Coronary artery (tissue), 2 donors: ENCODE results near the gene WBP2NL.

ENCODE experiments used
- DNase-seq: peaks from one replicate; pipeline ENCODE4 v3.0.0-alpha.2; 2017; ENCODE audit warnings: low spot score
- H3K27ac ChIP-seq, 2 donors: fragments of 200-600 bp; sonication (generic); one replicate each; pipeline ENCODE4 v1.5.1; 2016 to 2019
- H3K4me3 ChIP-seq: fragments of 200-600 bp; sonication (generic); 2 replicates; pipeline ENCODE4 v1.5.1; 2016; ENCODE audit warnings: mild to moderate bottlenecking, moderate library complexity
- CTCF ChIP-seq: fragments of 200-600 bp; sonication (generic); IDR thresholded peaks from one replicate; pipeline ENCODE4 v1.5.1; 2019; ENCODE audit warnings: antibody characterized with exemption

WBP2NL gene

GRCh38 chr22:41992496-41992895 lies 6.1 kb upstream of the WBP2NL start:
- H3K27ac ChIP-seq: no peak overlapping the region
- DNase-seq: no peak
- no peak for TF ChIP-seq CTCF

DNA sequence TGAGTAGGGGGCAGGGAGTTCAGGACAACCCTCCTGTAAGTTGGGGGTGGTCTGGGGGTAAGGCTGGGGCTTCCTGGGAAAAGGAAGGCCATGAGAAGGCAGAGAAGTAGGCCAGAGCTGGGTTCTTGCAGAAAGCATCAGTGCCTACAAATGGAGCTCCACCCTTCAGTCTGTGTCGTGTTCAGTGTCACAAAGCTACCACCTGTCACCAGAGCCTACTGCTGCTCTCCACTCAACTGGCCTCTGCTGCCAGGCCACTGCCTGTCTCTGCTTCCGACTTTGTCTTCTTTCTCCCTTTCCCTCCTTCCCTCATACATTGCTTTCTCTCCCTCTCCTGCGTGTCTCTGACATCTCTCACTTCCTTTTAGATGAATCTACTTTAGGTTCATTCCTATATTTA lies 3.4 kb upstream of the WBP2NL start:
- DNase-seq: no peak
- TF ChIP-seq CTCF: no peak
- Histone ChIP-seq H3K4me3 (no peak overlapping the region), H3K27ac (no peak overlapping the region)

More at GRCh38 chr22:41992496-41992895, 6.1 kb upstream of the WBP2NL start:
- no peak overlapping the region for H3K4me3 ChIP-seq

DNA sequence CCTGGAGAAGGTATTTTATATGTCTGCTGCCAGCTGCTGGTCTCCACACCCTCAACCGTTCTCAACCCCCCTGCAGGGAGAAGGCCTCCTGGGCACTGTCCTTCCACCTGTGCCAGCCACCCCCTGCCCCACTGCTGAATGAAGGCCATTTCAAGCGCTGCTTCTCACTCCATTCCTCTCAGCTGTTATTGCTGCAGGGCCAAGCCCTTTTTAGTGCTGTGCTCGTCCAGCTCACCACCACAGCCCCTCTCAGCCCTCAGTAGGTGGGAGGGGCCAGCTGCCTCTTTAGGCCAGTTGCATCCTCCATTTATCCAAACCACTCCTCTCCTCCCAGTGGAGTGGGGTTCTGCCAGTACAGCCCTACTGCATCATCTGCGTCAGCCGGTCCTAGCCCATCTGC lies 1.8 kb upstream of the WBP2NL start:
- no peak for DNase-seq
- TF ChIP-seq CTCF: no peak
- H3K27ac ChIP-seq: no peak overlapping the region
- H3K4me3 ChIP-seq: no peak overlapping the region

DNA sequence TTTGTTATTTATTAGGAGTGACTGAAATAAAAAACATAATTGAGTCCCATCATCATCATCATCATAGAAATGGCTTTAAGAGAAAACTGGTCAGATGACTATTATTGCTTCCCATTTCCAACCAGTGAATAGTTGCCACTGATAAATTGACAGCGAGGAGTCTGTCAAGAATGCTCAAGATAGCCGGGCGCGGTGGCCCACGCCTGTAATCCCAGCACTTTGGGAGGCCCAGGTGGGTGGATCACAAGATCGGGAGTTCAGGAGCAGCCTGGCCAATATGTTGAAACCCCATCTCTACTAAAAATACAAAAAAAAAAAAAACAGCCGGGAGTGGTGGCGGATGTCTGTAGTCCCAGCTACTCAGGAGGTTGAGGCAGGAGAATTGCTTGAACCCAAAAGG lies 1.9 kb downstream of the WBP2NL start:
- Histone ChIP-seq H3K27ac (no peak overlapping the region), H3K4me3 (no peak overlapping the region)
- no peak for TF ChIP-seq CTCF
- DNase-seq: no peak

DNA sequence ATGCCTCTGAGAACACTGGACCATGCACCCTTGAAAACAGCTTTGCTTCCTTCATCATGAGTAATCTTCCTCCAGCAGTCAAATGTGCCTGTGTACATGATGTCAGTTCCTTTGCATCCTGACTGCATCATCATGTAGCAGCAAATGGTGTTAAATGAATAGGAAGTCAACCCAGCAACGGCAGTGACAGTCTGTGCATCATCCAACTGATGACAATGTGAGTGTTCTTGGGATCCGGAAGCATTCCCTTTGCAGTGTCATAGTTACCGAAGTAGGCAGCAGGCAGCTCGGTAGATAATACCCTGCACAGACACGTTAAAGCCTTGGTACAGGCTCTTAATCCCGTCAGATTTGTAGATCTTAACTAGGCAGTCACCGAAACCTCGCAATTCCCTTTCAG lies 2.5 kb downstream of the WBP2NL start:
- no peak for DNase-seq
- TF ChIP-seq CTCF: no peak
- Histone ChIP-seq H3K27ac (no peak overlapping the region), H3K4me3 (no peak overlapping the region)

- Histone ChIP-seq H3K27ac (no peak overlapping the region), H3K4me3 (no peak overlapping the region)
- DNase-seq: no peak
- no peak for TF ChIP-seq CTCF
These were observed 3.1 kb downstream of the WBP2NL start for GRCh38 chr22:42001706-42002105.

- no peak for DNase-seq
- Histone ChIP-seq H3K27ac (no peak overlapping the region), H3K4me3 (no peak overlapping the region)
- no peak for TF ChIP-seq CTCF
These were observed 9.3 kb downstream of the WBP2NL start for GRCh38 chr22:42007922-42008321.
